NK-92 (cell line): ENCODE measurements around the gene LRRC8D.
"Not testable (repeated sequence)": the region's sequence is repeated elsewhere in the genome, so short reads cannot be mapped to it uniquely, and the experiment has no call there.

Source experiments
- DNase-seq: peaks from one replicate; lab custom pipeline; 2025; ENCODE audit not compliant: unreplicated experiment; lab: John Stamatoyannopoulos, UW

LRRC8D gene

GRCh38 chr1:89820422-89821321 is at the start of gene LRRC8D:
Gene LRRC8D (plus strand): TSS chr1:89821032. CDS start chr1:89933069, 112,037 bp downstream.
- DNase-seq: peak; percentile 18

- no peak for DNase-seq
Observed at GRCh38 chr1:89771991-89772560, 48.8 kb upstream of the LRRC8D start.

GRCh38 chr1:89776104-89776503 is 44.7 kb upstream of the LRRC8D start:
- DNase-seq: not testable (repeated sequence)

DNA sequence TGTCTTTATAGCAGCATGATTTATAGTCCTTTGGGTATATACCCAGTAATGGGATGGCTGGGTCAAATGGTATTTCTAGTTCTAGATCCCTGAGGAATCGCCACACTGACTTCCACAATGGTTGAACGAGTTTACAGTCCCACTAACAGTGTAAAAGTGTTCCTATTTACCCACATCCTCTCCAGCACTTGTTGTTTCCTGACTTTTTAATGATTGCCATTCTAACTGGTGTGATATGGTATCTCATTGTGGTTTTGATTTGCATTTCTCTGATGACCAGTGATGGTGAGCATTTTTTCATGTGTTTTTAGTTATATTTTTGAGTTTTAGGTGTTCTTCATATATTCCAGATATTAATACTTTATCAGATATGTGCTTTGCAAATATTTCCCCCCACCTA is 43.6 kb upstream of the LRRC8D start:
- not testable (repeated sequence) for DNase-seq

DNA sequence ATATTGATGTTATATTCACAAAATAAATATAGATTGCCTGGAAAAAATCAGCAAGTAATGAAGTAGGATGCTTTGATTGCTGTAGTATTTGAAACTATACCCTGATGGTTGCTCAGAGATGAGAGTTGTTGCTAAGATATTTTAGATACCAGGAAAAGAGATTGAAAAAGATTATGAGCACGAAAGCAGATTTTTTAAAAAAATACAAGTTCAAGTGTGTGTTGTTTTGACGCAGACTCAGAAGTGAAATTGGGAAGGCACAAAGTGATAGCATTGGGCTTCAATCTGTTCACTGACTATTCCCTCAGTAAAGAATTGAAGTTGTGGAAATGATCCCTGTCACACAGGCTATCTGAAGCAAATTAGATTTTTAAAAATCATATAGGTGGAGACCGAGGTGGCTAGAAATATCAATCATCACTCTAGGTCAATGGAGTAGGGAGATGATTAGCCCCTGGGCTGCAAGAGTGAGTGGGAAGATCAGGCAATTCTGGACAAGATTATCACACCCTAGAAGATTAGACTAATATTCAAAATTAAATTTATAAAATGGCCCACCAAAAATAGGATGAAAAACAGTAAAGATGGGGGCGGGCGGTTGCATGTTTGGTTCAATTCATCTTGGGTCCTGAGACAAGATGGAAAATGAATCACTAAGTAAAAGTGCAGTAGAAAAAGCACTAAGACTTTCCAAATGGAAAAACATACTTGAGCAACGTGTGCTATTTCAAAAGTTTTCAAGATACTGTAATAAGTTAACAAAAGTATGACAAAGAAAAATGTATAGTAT is 41.5 kb upstream of the LRRC8D start:
- DNase-seq: no peak

- no peak for DNase-seq
Observed at GRCh38 chr1:89780721-89781120, 40.1 kb upstream of the LRRC8D start.

DNA sequence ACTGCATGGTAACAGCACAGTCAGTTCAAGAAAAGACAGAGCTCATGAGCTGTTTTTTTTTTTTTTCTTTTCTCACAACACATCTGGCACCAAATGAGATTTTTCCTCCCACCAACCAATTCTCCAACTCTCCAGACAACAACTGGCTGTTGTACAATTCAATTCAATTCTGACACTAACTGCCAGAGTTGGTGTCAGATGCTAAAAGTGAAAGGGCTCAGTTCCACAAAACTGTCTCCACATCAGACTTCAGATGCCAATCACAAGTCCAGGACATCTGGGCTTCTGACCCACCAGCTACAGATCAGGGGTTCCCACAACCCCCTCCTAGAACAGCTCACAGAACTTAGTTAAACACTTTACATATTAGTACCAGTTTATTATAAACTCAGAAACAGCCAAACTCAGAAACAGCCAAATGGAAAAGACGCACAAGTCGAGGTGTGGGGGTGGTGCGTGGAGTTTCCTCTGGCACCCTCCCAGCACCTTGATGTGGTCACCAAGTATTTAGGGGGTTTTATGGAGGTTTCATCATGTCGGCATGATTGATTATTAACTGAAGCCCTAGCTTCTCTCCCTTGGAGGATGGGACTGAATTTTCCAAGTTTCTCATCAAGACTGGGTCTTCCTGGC is 39.2 kb upstream of the LRRC8D start:
- no peak for DNase-seq

DNA sequence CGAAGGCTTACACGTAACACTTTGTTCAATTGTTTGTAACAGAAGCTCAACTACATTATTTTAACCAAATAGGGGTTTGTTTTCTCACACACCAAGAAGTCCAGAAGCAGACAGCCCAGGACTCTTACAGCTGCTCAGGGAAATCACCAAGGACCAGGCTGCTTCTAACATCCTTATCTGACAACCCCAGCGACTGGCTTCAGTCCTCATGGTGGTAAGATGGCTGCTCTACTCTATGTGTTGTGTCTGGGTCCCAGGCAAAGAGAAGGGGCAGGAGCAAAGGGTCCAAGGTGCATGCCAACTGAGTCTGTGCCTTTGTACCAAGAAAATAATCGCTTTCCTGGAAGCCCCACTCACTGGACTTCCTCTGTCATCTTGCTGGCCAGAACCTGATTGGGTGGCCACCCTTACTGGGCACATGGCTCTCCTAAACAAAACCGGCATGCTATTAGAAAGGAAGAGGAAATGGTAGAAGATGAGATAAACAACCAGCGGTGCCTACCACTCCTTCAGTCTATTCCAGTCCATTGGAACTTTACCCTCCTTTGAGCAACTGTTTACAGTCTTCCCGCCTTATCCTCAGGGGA is 34.1 kb upstream of the LRRC8D start:
- no peak for DNase-seq

- no peak for DNase-seq
Observed at GRCh38 chr1:89790592-89790991, 30.2 kb upstream of the LRRC8D start.

- no peak for DNase-seq
Observed at GRCh38 chr1:89791064-89791726, 29.6 kb upstream of the LRRC8D start.

DNA sequence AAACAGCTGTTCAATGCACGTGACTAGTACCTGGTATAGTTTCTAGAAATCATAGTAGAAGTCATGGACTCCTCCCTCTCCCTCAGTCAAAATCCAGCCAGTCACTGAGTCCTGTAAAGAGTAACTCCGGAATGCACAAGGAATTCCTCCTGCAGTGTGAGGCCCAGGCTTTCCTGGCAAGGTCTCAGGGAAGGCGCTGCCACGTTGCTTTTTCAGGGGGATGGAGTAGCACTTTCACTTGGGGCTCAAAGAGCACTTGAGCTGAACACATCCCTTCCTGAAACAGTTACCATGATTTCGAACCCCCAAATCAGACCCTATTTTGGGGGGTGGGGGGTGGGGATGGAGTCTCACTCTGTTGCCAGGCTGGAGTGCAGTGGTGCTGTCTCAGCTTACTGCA is 26.4 kb upstream of the LRRC8D start:
- no peak for DNase-seq

GRCh38 chr1:89795571-89795970 is 25.3 kb upstream of the LRRC8D start:
- DNase-seq: not testable (repeated sequence)

DNA sequence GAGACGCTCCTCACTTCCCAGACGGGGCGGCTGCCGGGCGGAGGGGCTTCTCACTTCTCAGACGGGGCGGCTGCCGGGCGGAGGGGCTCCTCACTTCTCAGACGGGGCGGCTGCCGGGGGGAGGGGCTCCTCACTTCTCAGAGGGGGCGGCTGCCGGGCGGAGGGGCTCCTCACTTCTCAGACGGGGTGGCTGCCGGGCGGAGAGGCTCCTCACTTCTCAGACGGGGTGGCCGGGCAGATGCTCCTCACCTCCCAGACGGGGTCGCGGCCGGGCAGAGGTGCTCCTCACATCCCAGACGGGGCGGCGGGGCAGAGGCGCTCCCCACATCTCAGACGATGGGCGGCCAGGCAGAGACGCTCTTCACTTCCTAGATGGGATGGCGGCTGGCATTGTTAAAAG is 23.0 kb upstream of the LRRC8D start:
- not testable (repeated sequence) for DNase-seq

DNA sequence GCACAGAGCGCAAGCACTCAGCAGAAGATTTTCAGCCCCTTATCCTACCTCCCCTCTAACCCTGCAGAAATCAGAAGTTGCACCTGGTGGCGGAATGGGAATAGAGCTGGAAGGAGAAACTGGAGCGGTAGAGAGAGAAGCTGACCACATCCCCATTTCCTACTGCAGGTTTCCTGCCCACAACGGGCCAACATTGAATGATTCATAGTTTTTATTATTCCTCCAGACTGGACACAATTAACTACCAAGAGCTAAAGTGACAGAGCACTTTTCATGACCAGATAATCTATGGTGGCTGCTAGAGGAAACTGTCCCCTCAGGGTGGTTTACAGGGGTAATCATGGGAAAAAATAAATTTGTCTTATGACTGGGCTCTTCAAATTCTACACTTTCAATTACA is 21.3 kb upstream of the LRRC8D start:
- no peak for DNase-seq

- DNase-seq: no peak
Observed at GRCh38 chr1:89800022-89800655, 20.7 kb upstream of the LRRC8D start.

DNA sequence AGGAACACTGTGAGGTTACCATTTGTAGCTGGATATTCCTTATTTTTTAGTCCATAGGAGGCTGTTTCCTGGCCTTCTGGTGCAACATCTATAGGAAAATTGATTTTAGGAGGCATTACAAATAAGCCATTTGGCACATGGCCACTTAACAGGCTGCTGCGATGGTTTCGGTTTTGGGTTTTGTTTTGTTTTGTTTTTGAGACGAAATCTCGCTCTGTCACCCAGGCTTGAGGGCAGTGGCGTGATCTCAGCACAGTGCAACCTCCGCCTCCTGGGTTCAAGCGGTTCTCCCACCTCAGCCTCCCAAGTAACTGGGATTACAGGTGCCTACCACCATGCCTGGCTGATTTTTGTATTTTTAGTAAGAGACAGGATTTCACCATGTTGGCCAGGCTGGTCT is 20.1 kb upstream of the LRRC8D start:
- DNase-seq: no peak

GRCh38 chr1:89802051-89802450 is 18.8 kb upstream of the LRRC8D start:
- DNase-seq: no peak

- DNase-seq: no peak
Observed at GRCh38 chr1:89802841-89803240, 18.0 kb upstream of the LRRC8D start.

GRCh38 chr1:89804642-89805237 is 16.1 kb upstream of the LRRC8D start:
- DNase-seq: peak; percentile 37
